GM21825 (cell line): Measurements from ENCODE around the gene PKNOX1.
"Not testable (repeated sequence)": the region's sequence is repeated elsewhere in the genome, so short reads cannot be mapped to it uniquely, and the experiment has no call there.

ENCODE experiments used
- ATAC-seq: cut with Tn5 transposase; IDR thresholded peaks from one replicate; pipeline ENCODE4 v1.9.1; 2021; ENCODE audit warnings: mild to moderate bottlenecking, moderate library complexity; ENCODE audit not compliant: unreplicated experiment

PKNOX1 gene

GRCh38 chr21:43015906-43016540 lies 41.7 kb downstream of the PKNOX1 start:
- ATAC-seq, result no peak

GRCh38 chr21:43016728-43017127 lies 42.4 kb downstream of the PKNOX1 start:
- ATAC-seq, result no peak

GRCh38 chr21:43018519-43018918 lies 44.2 kb downstream of the PKNOX1 start:
- ATAC-seq, result no peak

GRCh38 chr21:43020177-43020576 lies 45.8 kb downstream of the PKNOX1 start:
- no peak for ATAC-seq

- ATAC-seq, result no peak
These were observed 46.4 kb downstream of the PKNOX1 start for GRCh38 chr21:43020771-43021170.

- ATAC-seq, result no peak
These were observed 46.8 kb downstream of the PKNOX1 start for GRCh38 chr21:43021191-43021590.

GRCh38 chr21:43021756-43022600 lies 47.6 kb downstream of the PKNOX1 start:
- no peak for ATAC-seq

- ATAC-seq, result no peak
These were observed 48.8 kb downstream of the PKNOX1 start for GRCh38 chr21:43023175-43023574.

- ATAC-seq, result no peak
These were observed 50.2 kb downstream of the PKNOX1 start for GRCh38 chr21:43024439-43025136.

- no peak for ATAC-seq
These were observed 51.3 kb downstream of the PKNOX1 start for GRCh38 chr21:43025636-43026180.

- no peak for ATAC-seq
These were observed 53.7 kb downstream of the PKNOX1 start for GRCh38 chr21:43027846-43028731.

GRCh38 chr21:43029785-43030184 lies 55.4 kb downstream of the PKNOX1 start:
- ATAC-seq, result no peak

- ATAC-seq, result no peak
These were observed 56.8 kb downstream of the PKNOX1 start for GRCh38 chr21:43031121-43031619.

- no peak for ATAC-seq
These were observed 59.7 kb downstream of the PKNOX1 start for GRCh38 chr21:43034101-43034500.

GRCh38 chr21:43034826-43035225 lies 60.5 kb downstream of the PKNOX1 start:
- ATAC-seq, result no peak

GRCh38 chr21:43036889-43037288 lies 62.5 kb downstream of the PKNOX1 start:
- ATAC-seq, result not testable (repeated sequence)

- ATAC-seq, result not testable (repeated sequence)
These were observed 63.7 kb downstream of the PKNOX1 start for GRCh38 chr21:43037918-43038658.

GRCh38 chr21:43038659-43039044 lies 64.3 kb downstream of the PKNOX1 start:
- not testable (repeated sequence) for ATAC-seq

- ATAC-seq, result not testable (repeated sequence)
These were observed 67.8 kb downstream of the PKNOX1 start for GRCh38 chr21:43042169-43042568.
